LHCN-M2 (cell line): Measurements from ENCODE around the gene IGFALS. TPM values are rescaled to one million over a fixed set of nuclear protein-coding genes. Genes with fewer than 3 reads are reported as not detected.

Source experiments
- DNase-seq: peaks from one replicate; pipeline ENCODE4 v3.0.0-alpha.2; 2012; ENCODE audit warnings: low read depth
- total RNA-seq: library from RNA; depleted of rRNA; stranded (reverse); fragments of >200 nt; gene quantifications from 2 replicates; pipeline ENCODE4 v1.2.3, GENCODE V29; 2014

The IGFALS gene
- total RNA-seq, 1 experiment from 2014 or later = not detected

DNA sequence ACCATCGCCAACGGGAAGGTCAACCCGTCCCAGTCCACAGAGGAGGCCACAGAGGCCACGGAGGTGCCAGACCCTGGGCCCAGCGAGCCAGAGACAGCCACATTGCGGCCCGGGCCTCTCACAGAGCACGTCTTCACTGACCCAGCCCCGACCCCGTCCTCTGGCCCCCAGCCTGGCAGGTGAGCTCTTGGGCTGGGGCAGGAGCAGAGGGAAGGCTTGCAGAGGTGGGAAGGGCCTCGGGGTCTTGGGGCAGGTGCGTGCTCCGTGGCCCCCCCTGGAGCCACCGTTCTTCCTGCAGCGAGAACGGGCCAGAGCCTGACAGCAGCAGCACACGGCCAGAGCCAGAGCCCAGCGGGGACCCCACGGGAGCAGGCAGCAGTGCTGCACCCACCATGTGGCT lies 27.3 kb downstream of the IGFALS start:
- DNase-seq = no peak

DNA sequence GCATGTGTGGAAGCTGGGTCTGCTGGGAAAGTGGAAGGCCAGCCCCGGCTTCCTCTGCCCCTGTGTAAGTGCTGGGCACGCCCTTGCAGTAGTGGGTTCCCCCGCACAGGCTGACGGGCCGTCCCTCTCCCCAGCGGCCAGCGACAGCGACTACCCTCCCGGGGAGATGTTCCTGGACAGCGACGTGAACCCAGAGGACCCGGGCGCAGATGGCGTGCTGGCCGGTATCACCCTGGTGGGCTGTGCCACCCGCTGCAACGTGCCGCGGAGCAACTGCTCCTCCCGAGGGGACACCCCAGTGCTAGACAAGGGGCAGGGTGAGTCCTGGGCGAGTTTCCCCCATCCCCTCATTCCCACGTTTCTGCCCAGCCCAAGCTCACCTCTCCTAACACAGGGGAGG lies 27.7 kb downstream of the IGFALS start:
- no peak for DNase-seq

DNA sequence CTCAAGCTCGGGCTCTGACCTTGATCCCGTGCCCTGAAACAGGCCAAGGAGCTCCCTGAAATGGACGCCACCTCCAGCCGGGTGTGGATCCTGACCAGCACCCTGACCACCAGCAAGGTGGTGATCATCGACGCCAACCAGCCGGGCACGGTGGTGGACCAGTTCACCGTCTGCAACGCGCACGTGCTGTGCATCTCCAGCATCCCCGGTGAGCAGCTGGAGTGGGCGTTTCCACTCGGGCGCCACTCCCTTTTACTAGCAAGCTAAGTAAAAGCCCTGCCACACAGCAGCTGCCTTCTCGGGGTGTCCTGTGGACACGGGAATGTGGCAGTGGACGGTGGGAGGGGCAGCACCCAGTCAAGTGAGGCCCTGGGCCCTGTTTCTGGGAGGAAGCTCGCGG lies 28.5 kb downstream of the IGFALS start:
- DNase-seq = no peak

DNA sequence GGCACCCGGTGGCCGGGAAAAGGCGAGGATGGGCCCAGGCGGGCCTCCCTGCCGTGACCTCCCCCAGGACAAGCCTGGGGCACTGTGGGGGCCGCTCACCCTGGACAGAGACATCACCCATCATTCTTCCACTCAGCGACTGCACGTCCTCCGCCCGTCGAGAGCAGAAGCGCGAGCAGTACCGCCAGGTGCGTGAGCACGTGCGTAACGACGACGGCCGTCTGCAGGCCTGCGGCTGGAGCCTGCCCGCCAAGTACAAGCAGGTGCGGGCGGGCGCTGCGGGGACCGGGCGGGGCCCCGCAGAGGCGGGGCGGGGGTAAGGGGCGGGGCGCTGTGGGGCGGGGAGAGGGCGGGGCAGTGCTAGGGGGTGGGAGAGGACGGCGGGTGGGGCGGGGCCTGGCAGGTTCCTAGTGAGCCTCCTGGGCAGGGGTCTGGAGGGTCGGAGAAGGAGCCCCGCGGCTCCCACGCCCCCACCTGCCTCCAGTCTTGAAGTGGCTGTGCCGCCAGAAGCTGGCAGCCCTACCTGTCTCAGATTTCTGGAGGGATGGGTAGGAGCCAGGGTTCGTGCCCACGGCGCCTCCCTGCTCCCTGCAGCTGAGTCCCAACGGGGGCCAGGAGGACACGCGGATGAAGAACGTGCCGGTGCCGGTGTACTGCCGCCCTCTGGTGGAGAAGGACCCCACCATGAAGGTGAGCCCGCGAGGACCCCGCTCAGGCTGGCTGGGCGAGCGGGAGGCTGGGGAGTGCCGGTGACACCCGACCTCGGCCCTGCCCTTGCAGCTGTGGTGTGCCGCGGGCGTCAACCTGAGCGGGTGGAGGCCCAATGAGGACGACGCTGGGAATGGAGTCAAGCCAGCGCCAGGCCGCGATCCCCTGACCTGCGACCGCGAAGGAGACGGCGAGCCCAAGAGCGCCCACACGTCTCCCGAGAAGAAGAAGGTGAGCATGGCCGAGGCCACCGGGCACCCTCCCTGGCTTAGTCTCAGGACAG lies 29.7 kb downstream of the IGFALS start:
- no peak for DNase-seq

DNA sequence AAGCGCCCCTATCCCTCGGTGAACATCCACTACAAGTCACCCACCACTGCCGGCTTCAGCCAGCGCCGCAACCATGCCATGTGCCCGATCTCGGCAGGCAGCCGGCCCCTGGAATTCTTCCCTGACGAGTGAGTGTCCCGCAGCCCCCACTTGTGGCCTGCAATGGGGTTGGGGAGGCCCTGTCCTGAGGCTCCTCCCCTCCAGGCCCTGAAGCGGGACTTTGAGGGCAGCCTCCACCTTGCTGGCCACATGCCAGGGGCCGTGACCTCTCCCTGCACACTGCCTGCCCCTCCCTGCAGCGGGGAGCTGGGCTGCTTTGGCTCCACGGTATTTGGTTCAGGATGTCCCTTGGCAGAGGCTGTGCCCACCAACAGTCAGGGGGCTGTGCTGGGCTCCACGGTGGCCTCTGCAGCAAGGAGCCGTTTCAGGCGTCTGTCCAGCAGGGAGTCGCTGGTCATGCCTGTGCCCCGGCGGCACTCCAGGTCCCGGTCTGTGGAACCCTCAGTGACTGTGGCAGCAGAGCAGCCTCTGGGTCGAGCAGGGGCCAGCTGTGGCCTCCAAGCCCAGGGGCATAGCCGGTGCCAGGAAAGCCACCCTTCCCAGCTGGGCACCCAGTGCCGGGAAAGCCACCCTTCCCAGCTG lies 30.5 kb downstream of the IGFALS start:
- no peak for DNase-seq

DNA sequence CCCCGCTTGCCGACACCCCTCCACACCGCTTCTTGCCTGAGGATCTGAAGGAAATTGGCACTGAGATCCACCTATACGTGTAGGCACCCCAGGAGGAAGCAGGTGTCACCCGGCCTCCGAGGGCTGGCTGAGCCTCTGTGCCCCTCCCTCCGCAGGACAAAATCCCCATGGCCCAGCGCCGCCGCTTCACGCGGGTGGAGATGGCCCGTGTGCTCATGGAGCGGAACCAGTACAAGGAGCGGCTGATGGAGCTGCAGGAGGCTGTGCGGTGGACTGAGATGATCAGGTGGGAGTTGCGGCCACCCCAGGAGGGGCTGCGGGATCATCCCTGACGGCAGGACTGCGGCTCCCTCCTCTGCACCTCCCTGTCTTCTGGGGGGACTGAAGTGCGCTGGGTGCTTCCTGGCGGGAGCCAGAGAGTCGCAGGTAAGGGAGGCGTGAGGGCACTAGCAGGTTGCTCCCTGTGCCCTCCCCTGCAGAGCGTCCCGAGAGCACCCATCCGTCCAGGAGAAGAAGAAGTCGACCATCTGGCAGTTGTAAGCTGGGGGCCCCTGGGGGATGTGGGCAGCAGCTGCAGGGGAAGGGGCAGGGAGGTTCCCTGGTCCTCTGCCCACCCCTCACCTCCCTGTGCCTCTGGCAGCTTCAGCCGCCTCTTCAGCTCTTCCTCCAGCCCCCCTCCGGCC lies 31.2 kb downstream of the IGFALS start:
- DNase-seq = no peak

DNA sequence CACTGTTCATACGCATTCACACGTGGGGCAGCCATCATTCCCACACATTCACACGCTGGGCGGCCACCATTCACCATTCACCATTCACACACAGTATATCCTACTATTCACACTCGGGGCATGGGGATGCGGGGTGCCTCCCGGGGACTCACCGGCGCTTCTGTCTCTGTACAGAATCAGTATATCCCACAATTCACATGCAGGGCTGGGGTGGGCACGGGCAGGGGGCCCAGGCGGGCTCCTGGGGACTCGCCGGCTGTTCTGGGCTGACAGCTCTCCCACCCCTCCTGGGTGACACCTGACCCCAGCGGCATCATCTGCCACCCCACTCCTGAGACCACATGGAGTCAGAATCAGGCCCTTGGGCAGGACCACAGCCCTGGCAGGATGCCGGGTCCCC lies 31.8 kb downstream of the IGFALS start:
- DNase-seq = no peak

DNA sequence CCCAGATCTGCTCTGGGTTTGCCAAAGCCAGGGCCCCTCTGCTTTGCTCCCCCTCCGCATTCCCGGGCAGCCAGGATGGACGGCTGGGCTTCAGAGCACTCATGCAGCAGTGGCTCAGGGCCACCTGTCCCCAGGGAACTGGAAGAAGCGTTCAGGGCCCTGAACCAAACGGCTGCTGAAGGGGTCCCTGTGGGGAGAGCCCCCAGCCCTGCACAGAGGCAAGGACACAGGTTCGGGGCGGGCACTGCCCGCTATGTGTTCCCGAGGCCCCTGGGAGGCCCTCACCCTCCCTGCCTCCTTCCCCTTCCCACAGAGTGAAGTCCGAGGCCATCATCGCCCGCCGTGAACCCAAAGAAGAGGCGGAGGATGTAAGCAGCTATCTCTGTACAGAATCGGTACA lies 32.6 kb downstream of the IGFALS start:
- no peak for DNase-seq

DNA sequence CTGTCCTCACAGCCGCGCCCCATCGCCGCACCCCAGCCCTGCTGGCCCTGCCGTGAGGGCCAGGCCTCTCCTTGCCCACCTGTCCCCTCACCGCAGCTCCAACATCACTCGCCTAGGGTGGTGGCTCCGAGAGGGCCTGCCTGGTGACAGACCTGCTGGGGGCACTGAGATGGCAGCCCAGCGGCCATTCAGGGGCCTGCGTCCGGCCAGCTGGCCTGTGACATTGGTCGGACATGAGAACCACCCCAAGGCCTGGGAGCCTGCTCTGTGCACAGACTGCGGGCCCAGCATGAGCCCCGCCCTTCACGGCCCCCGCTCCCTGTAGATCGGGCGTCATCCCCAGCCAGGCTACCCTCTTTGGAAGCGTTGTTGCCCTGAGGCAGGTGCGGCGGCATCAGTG lies 34.0 kb downstream of the IGFALS start:
- DNase-seq = no peak

DNA sequence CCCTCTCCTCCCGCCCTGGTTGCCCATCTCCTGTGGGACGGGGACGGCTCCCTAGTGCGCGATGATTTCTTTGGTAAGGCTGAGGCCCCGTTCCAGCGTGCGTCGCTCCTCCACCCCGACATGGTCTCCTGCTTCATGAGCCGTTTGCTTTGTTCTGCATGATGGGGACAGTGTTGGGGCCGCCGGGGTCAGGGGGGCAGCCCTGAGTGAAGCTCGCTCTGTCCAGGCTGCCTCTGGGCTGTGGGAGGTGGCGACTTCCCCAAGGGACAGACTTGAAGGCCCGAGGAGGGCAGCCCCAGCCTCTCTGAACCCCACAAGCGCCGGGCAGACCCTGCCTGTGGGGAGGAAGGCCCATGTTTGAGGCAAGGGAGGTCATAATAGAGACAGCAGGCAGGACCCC lies 34.6 kb downstream of the IGFALS start:
- no peak for DNase-seq

DNA sequence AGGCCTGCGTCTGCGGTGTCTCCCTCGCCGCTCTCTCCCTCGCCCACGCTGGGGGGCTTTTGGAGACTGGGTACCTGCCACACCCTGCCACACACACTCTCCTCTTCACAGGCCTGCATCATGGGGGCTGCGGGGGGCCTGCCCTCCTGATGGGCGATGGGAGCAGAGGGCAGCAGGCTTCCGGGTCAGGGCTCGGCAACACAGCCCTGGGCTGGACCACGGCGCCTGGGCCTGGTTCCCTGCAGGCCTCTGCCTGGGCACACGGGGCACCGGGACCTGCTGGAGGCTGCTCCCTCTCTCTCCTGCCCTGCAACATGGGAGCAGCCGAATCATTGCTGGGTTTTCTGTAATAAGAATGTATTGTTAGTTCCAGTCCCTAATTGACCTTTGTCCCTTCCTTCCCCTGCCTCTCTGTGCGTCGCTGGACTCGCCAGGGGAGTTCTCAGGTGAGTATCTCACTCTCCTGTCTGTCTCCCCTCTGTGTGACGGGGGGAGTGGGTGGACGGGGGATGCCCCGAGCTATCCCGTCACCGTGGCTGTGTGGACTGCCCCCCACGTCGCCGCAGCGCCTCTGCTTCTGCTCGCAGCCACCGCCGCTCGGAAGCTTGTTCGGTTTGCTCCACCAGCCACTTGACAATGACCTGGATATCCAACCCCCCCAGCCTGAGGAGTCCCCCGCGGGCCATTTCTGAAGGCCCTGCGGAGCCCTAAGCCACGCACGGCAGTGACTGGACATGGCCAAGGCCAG lies 35.6 kb downstream of the IGFALS start:
- DNase-seq = no peak

DNA sequence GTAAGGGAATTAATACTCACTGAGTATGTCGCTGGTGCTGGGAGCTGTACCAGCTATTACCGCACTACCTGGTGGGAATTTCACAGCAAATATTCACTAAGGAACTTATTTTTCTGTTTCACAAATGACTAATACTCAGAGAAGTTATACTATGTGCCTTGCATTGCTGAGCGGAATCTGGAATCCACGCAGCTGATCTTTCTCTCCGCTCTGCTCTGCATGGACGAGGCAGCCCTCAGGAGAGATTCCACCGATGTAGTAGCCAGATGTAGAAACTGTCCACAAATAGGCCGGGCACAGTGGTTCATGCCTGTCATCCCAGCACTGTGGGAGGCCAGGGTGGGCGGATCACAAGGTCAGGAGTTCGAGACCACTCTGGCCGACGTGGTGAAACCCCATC lies 39.3 kb downstream of the IGFALS start:
- DNase-seq = no peak

DNA sequence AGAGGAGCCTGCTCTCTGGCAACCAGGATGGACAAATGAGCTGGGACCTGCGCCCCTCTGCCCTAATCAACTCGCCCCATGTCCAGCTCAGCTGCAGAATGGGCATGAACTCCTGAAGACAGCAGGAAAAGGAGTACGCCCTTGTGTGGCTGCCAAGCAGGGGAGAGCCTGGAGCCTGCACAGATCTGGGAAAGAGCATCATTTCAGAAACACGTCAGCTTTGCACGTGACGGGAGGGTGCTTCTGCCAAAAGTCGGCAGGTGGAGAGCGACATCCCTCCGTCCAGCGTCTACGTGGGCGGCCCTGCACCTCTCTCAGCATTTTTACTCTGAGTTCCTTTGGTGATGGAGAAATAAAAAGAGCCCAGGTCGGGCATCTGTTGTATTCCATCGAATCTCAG lies 40.7 kb downstream of the IGFALS start:
- DNase-seq = no peak

DNA sequence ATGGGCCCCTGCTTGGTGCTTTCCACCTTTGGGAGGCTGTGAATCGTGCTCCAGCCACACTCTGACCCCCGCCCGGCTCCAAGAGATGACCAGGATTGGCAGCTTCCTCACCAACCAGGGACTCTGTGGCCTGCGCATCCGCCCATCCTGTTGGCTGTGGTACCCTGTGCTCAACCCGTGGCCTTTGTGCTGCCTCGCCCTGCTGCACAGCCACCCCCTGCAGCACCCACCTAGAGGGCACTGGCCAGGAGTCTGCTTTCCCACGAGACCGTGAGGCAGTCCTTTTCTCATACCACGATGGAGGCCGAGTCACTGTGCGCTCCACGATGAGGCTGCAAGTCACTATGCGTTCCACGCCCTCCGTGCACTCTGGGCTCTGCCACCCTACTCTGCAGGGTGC lies 41.6 kb downstream of the IGFALS start:
- no peak for DNase-seq

DNA sequence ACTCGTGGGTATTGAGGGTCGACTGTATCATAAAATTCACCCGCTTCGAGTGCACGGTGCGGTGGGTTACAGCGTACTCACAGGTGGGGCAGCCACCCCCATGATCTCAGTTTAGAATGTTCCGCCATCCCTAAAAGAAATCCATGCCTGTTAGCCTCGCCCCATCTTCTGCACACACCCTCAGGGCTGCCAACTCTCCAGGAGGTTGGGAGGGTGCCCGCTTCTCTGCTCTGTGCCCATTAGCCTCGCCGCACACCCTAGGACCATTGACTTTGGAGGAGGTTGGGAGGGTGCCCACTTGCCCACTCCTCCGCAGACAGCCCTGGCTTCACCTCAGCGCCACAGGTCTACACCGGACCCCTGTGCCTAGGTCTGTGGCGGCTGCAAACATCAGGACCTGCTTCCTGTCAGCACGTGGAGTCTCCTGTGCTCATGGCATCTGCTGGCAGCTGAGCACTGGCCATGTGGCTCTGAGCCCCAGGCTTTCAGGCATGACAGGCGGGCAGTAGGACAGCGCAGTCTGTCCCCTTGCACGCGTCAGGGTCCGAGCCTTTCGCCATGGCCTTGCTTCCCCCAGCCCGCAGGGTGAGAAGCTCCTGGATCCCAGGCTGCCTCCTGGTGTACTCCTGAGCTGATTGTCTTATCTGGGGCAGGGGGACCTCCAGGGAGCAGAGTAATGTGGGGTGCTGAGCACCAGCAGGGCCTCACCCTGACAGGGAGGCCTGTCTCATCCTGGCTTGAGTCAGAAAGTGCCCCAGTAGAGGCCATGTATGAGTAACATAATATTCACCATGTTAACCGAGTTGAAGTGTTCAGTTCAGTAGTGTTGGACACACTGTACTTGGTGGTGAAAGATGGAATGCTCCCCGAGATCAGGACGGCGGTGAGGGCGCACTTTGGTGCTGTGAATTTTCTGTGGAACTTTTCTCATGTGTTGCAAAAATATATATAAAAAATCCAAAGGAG lies 44.1 kb downstream of the IGFALS start:
- DNase-seq = peak; percentile 73

DNA sequence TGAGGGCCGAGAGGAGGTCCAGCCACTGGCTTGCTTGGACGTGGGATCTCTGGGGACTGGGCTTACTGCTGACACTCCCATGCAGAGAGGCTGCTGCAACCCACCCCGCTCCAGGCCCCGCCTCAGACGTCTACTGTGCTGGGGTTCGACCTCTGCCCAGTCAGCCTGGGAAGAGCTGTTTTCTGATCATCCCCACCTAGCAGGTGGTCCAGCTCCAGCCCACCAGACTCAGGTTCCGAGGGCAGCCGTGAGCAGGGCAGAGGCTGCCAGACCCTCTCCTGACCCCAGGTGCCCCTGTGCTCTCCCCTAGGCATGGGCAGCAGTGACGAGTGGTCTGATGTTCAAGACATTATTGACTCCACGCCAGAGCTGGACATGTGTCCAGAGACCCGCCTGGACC lies 45.6 kb downstream of the IGFALS start:
- no peak for DNase-seq

DNA sequence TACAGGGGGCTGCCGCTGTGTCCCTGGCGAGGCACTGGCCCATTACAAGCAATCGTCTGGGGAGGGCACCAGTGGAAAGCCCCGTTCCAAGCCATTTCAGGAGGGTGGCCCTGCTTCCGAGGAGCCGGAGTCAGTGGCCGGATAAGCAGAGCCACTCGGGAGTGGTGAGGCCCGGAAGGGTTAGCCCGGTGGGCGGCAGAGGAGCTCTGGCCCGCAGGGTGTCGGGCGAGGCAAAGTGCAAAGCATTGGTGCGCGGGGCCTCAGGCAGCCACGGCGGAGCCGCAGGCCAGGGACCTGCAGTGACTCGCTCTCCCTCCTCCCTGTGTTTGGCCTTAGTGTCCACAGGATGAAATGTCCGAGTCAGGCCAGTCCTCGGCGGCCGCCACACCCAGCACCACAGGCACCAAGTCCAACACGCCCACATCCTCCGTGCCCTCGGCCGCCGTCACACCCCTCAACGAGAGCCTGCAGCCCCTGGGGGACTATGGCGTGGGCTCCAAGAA lies 46.8 kb downstream of the IGFALS start:
- peak; percentile 26 for DNase-seq

DNA sequence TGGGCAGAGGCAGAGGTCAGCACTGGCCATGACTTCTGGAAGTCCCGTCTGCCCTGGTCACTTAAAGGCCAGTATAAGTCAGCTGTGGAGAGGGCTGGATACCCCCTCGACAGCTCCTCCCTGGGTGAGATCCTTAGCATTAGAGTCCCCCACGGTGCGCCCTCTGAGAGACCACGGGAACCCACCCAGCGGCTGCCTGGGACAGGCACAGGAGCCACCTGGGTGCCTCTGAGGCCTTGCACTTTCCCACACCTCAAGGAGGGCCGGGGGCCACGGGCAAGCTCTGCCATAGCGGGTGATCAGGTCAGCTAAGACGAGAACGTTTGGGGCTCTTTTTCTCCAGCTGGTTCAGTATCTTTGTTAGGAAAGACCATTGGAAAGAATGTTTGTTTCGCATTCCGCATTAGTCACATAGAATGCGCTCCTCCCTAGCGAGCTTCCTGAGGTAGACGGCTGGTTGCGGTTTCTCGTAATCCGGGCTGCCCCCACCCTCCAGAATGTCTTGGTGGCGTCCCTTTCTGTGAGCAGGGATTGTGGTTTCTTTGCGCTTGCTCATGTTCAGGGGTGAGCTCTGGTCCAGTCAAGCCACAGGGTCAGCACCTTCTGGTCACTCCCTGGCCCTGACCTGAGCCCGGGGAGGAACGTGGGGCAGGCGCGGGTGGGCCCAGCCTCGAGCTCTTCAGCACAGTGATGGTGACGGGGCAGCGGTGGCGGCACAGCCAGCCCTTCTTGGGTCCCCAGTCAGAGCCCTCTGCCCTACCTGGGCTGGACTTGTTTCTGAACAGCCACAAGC lies 47.4 kb downstream of the IGFALS start:
- DNase-seq = peak; percentile 98

DNA sequence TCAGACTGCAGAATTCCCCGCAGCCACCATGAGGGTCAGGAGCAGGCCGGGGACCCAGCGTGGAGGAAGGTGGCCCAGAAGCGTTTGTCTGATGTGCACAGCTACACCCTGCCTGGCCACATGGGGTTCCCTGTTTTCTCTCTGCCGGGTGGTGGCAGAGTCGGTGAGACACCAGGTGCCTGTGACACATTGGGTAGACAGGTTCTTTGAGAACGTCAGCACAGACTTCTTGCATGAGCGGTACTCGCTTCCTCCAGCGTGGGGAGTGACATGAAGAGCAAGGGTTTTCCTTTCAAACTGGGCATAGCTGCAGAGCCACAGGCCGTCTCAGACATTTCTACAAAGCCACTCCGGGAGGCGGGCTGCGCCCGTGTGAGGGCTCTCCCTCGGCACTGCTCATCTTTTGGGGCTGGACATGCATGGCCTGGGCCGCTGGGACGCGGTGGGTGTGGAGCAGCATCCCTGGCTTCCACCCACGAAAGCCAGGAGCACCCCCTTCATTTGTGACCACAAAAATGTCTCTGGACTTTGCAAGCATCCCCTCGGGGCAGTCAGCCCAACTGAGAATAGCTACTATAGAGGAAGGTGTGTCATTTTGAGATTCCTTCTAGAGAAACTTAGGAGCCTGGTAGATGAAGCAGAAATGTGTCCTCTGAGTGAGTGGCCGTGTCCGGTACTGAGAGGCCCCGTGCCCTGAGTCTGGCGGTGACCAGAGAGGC lies 48.2 kb downstream of the IGFALS start:
- peak; percentile 84 for DNase-seq
